Activated naive CD8-positive, alpha-beta T cell treated with anti-CD3 and anti-CD28 coated beads for 36 hours (primary cell): ENCODE data around the gene IKZF3. TPM values are rescaled to one million over a fixed set of nuclear protein-coding genes. Genes with fewer than 3 reads are reported as not detected.
"Not testable (repeated sequence)": the region's sequence is repeated elsewhere in the genome, so short reads cannot be mapped to it uniquely, and the experiment has no call there.

ENCODE experiments used
- DNase-seq: peaks from one replicate; pipeline ENCODE4 v3.0.0; 2021
- H3K27ac Mint-ChIP-seq: one replicate; pipeline ENCODE4 v1.8.0; 2022; ENCODE audit warnings: mild to moderate bottlenecking, moderate library complexity, mixed read lengths
- H3K27me3 Mint-ChIP-seq: one replicate; pipeline ENCODE4 v1.8.0; 2022; ENCODE audit warnings: mild to moderate bottlenecking, mixed read lengths
- H3K36me3 Mint-ChIP-seq: one replicate; pipeline ENCODE4 v1.8.0; 2021; ENCODE audit warnings: mild to moderate bottlenecking, mixed read lengths
- H3K4me1 Mint-ChIP-seq: one replicate; pipeline ENCODE4 v1.8.0; 2021; ENCODE audit warnings: mixed read lengths
- H3K4me3 Mint-ChIP-seq: one replicate; pipeline ENCODE4 v1.8.0; 2022; ENCODE audit warnings: mild to moderate bottlenecking, moderate library complexity, mixed read lengths
- H3K9me3 Mint-ChIP-seq: one replicate; pipeline ENCODE4 v1.8.0; 2022; ENCODE audit warnings: mixed read lengths
- total RNA-seq, 2 experiments: library from RNA; stranded (reverse); gene quantifications; one replicate each; pipeline ENCODE4 v1.2.3, GENCODE V29; 2021

IKZF3 gene
- total RNA-seq, 2 experiments from 2014 or later, result 43.9 to 44.6 TPM

DNA sequence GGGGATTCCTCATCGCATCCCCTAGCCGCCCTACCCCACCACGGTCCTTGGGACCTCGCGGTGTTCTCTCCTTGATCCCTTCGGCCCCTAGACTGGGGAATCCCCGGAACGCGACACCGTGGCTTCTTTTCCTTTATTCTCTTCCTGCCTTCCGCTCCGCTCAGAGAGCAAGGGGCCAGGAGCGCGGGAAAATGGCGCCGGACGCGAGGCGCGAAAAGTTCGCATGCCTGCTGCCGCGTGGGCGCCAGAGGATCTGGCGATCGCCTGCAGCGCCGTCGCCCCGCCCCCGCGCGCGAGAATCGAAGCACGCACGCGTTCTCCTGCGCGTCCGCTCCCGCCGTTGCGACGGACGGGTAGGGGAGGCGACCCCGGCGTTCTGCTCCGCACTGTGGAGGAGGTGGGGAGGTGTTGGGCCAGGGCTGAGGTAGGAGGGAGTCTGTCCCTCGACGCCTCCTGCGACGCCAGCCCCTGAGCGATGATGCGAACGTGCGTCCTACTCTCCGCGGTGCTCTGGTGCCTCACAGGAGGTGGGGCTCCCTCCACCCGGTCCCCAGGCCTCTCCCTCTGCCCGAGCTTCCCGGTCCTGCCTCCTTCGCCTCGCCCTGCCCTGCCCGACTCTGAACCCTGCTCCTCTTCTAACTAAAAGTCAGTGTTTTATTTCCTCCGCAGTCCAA lies 3.9 kb upstream of the IKZF3 start, which contains the start of gene ZPBP2:
Gene ZPBP2 (plus strand): TSS at position 323 of the 674 bp plus-strand sequence. CDS start 153 bp downstream, at position 476.
- Mint-ChIP-seq H3K4me1 (peaks cover 37% of the 10 kb centered on the region), H3K4me3 (peak within 1 kb of the TSS; percentile 54)

GRCh38 chr17:39867084-39867879 lies 3.2 kb upstream of the IKZF3 start:
- Mint-ChIP-seq H3K27ac (peak overlapping the region; percentile 93), H3K9me3 (no peaks in the 10 kb centered on the region), H3K27me3 (no peaks in the 10 kb centered on the region), H3K36me3 (peaks cover 5% of the 10 kb centered on the region), H3K4me1 (peaks cover 37% of the 10 kb centered on the region), H3K4me3 (peak overlapping the region; percentile 54)
- peak; percentile 63 for DNase-seq

More for the DNA sequence above, 3.9 kb upstream of the IKZF3 start, which contains the start of gene ZPBP2:
- Mint-ChIP-seq H3K36me3 (peaks cover 5% of the 10 kb centered on the region), H3K9me3 (no peaks in the 10 kb centered on the region), H3K27ac (peak within 1 kb of the TSS; percentile 93), H3K27me3 (no peaks in the 10 kb centered on the region)
- DNase-seq, result peak; percentile 61

DNA sequence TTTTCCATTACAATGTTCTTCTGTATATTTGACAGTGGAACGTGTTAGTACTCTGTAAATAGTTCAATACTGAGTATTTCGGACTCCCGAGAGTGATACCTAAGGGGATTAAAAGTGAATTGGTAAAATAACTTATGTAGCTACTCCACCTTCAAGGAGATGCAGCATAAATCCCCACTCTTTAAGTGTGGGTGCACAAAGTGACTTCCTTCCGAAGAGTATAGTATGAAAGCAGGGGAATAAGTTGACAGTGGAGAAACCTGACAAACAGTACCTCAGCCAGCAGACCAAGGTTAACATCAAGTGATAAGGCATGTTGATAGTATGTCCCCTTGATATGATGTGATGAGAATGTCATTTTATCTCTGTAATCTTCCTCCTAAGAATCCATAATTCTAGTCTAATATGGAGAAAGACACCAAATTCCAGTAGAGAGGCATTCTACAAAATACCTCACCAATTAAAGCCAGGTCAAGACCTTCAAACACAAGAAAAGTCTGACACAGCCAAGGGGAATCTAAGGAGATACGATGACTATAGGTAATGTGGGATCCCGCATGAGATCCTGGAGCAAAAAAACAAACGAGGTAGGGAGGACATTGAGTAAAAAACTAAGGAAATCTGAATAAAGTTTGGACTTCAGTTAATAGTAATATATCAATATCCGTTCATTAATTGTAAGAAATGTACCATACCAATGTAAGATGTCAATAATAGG lies 2.1 kb upstream of the IKZF3 start:
- H3K36me3 Mint-ChIP-seq, result peaks cover 9% of the 10 kb centered on the region
- peak overlapping the region; percentile 15 for H3K4me3 Mint-ChIP-seq
- DNase-seq, result no peak
- no peaks in the 10 kb centered on the region for H3K27me3 Mint-ChIP-seq
- H3K9me3 Mint-ChIP-seq, result no peaks in the 10 kb centered on the region
- H3K27ac Mint-ChIP-seq, result peak overlapping the region; percentile 70
- H3K4me1 Mint-ChIP-seq, result peaks cover 41% of the 10 kb centered on the region

- Mint-ChIP-seq H3K27ac (peak overlapping the region; percentile 96), H3K4me1 (peaks cover 57% of the 10 kb centered on the region), H3K36me3 (peaks cover 20% of the 10 kb centered on the region), H3K4me3 (peak overlapping the region; percentile 93), H3K27me3 (no peaks in the 10 kb centered on the region), H3K9me3 (no peaks in the 10 kb centered on the region)
- no peak for DNase-seq
Observed at GRCh38 chr17:39863244-39863917, 731 bp downstream of the IKZF3 start.

DNA sequence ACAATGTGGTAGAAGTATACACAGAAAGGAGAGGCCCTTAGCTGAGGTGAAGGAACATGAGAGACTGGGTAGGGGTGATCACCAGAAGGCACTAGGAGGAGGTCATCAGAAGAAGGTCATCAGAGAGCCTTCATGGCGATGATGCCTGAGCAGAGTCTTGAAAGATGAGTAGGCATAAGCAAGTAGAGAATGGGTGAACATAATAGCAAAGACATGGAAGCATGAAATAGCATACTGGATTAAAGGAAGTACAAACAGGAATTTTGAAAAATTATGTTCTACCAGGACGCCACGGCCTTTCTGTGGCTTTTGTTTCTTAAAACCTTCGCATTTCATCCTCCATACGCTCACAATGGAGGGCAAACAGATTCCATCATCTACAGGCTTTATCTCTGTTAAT lies 2.9 kb downstream of the IKZF3 start:
- peaks cover 28% of the 10 kb centered on the region for H3K36me3 Mint-ChIP-seq
- peak overlapping the region; percentile 78 for H3K4me3 Mint-ChIP-seq
- no peak for DNase-seq
- H3K27ac Mint-ChIP-seq, result peak overlapping the region; percentile 90
- no peaks in the 10 kb centered on the region for H3K9me3 Mint-ChIP-seq
- peaks cover 54% of the 10 kb centered on the region for H3K4me1 Mint-ChIP-seq
- H3K27me3 Mint-ChIP-seq, result no peaks in the 10 kb centered on the region

DNA sequence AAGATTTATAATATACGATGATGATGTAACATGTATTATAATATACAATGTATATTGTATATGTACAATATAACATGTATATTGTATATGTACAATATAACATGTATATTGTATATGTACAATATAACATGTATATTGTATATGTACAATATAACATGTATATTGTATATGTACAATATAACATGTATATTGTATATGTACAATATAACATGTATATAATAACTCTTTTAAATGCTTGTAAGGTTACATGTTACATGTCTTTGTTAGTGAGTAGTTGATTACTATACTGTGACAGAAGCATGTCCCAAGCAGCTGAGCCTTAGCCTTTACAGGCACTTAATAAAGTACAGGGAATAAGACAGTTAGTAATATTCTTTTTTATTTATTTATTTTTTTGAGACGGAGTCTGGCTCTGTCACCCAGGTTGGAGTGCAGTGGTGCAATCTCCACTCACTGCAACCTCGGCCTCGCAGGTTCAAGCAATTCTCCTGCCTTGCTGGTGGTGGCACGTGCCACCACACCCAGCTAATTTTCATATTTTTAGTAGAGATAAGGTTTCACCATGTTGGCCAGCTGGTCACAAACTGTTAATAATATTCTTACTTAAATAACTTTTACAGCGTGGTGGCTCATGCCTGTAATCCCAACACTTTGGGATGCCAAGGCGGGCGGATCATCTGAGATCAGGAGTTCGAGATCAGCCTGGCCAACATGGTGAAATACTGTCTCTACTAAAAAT lies 8.0 kb downstream of the IKZF3 start:
- DNase-seq, H3K4me3 Mint-ChIP-seq, H3K27me3 Mint-ChIP-seq, H3K9me3 Mint-ChIP-seq, H3K27ac Mint-ChIP-seq: not testable (repeated sequence)
- Mint-ChIP-seq H3K4me1 (peaks cover 55% of the 10 kb centered on the region), H3K36me3 (peaks cover 34% of the 10 kb centered on the region)

- H3K27ac Mint-ChIP-seq, result peak overlapping the region; percentile 16
- no peaks in the 10 kb centered on the region for H3K27me3 Mint-ChIP-seq
- H3K9me3 Mint-ChIP-seq, result no peaks in the 10 kb centered on the region
- H3K4me3 Mint-ChIP-seq, result no peak overlapping the region
- peaks cover 50% of the 10 kb centered on the region for H3K4me1 Mint-ChIP-seq
- H3K36me3 Mint-ChIP-seq, result peaks cover 33% of the 10 kb centered on the region
- no peak for DNase-seq
Observed at GRCh38 chr17:39854909-39855308, 9.2 kb downstream of the IKZF3 start.

GRCh38 chr17:39852239-39852638 lies 11.9 kb downstream of the IKZF3 start:
- H3K9me3 Mint-ChIP-seq, result no peaks in the 10 kb centered on the region
- DNase-seq, result no peak
- H3K36me3 Mint-ChIP-seq, result peaks cover 27% of the 10 kb centered on the region
- peak overlapping the region; percentile 0 for H3K4me3 Mint-ChIP-seq
- H3K4me1 Mint-ChIP-seq, result peaks cover 50% of the 10 kb centered on the region
- H3K27me3 Mint-ChIP-seq, result no peaks in the 10 kb centered on the region
- H3K27ac Mint-ChIP-seq, result peak overlapping the region; percentile 59

- not testable (repeated sequence) for H3K27ac Mint-ChIP-seq, H3K4me3 Mint-ChIP-seq, H3K9me3 Mint-ChIP-seq, DNase-seq, H3K27me3 Mint-ChIP-seq
- Mint-ChIP-seq H3K36me3 (peaks cover 28% of the 10 kb centered on the region), H3K4me1 (peaks cover 60% of the 10 kb centered on the region)
Observed at GRCh38 chr17:39850186-39850585, 13.9 kb downstream of the IKZF3 start.

DNA sequence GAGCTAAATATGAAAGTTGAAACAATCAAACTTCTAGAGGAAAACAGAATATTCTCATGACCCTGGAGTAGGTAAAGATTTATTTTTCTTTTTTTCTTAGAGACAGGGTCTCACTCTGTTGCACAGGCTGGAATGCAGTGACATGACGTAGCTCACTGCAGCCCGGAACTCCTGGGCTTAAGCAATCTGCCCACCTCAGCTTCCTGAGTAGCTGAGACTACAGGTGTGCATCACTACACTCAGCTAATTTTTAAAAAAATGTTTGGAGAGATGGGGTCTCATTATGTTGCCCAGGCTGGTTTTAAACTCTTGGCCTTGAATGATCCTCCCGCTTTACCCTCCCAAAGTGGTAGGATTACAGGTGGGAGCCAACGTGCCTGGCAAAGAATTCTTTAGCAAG lies 15.5 kb downstream of the IKZF3 start:
- no peaks in the 10 kb centered on the region for H3K9me3 Mint-ChIP-seq
- peaks cover 26% of the 10 kb centered on the region for H3K36me3 Mint-ChIP-seq
- peak overlapping the region; percentile 30 for H3K4me3 Mint-ChIP-seq
- no peaks in the 10 kb centered on the region for H3K27me3 Mint-ChIP-seq
- peak overlapping the region; percentile 3 for H3K27ac Mint-ChIP-seq
- DNase-seq, result no peak
- peaks cover 66% of the 10 kb centered on the region for H3K4me1 Mint-ChIP-seq

DNA sequence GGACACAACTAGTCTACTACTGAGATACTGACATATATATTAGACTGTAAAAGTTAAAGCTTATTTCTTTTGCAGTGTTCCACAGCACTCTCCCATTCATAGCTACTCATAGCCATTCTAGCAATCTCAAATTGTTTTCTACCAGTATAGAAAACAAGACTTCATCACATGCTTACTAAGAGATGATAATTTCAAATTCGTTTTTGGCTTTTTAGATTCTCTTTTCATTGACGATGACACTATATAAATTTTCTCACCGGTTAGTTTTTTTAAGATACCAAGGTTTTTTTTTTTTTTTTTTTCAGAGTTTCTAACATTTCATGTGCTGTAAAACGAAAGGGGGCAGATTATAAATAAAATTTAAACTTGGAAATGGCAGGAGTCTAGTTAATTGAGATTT lies 17.9 kb downstream of the IKZF3 start:
- Mint-ChIP-seq H3K27me3 (no peaks in the 10 kb centered on the region), H3K4me1 (peaks cover 69% of the 10 kb centered on the region), H3K27ac (no peak overlapping the region), H3K36me3 (peaks cover 34% of the 10 kb centered on the region), H3K4me3 (no peak overlapping the region), H3K9me3 (no peaks in the 10 kb centered on the region)
- no peak for DNase-seq

DNA sequence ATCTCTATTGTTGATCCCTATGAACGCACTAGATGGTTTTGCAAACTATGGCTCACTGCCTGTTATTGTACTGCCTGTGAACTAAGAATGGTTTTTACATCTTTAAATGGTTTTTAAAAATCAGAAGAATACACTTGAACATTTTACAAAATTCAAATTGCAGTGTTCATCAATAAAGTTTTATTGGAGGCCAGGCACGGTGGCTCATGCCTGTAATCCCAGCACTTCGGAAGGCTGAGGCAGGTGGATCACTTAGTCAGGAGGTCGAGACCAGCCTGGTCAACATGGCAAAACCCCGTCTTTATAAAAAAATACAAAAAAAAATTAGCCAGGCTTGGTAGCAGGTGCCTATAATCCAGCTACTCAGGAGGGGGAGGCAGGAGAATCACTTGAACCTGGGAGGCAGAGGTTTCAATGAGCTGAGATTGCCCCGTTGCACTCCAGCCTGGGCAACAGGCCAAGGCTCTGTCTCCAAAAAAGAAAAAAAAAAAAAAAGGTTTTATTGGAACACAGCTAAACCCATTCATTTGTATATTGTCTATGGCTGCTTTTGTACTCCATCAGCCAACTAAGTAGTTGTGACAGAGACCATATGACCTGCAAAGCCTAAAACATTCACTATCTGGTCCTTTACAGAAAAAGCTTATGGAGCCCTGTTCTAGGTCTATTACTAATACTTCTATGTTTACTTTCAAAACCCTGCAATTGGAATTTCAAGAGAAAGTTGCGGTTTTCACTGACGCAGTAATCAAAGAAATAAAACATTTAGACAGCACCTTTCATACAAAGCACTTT lies 18.9 kb downstream of the IKZF3 start:
- Mint-ChIP-seq H3K27ac (peak overlapping the region; percentile 80), H3K4me3 (no peak overlapping the region), H3K4me1 (peaks cover 70% of the 10 kb centered on the region)

DNA sequence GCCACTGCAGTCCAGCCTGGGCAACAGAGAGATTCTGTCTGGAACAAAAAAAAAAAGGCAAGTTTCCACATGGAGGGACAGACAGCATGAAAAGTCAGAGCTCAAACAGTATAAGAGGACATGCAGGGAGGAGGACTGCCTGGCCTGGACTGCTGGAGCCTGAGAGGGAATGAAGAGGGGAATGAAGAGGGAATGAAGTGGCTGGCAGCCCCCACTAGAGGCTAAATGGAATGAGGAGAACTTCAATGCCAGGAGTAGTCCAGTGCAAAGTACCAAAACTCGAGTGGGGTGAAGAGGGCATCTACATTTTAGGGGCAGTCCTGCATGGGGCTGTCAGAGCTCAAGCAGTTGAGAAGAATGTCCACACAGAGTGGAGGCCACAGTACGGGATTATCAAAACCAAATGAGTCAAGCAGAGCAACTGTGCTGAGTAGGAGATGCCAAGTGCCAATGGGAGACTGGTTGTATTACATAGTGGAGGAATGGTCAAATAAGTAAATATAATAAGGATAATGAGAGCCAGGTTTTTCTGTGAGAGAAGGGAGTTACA lies 22.9 kb downstream of the IKZF3 start:
- Mint-ChIP-seq H3K4me3 (no peak overlapping the region), H3K36me3 (peaks cover 67% of the 10 kb centered on the region), H3K4me1 (peaks cover 48% of the 10 kb centered on the region), H3K27ac (peak overlapping the region; percentile 13), H3K9me3 (peaks cover 13% of the 10 kb centered on the region), H3K27me3 (no peaks in the 10 kb centered on the region)
- DNase-seq, result no peak

More for the DNA sequence above, 18.9 kb downstream of the IKZF3 start:
- DNase-seq, result no peak
- H3K27me3 Mint-ChIP-seq, result no peaks in the 10 kb centered on the region
- H3K36me3 Mint-ChIP-seq, result peaks cover 40% of the 10 kb centered on the region
- H3K9me3 Mint-ChIP-seq, result no peaks in the 10 kb centered on the region
